K562 (cell line): Measurements from ENCODE around the gene HSPA1L. TPM values are rescaled to one million over a fixed set of nuclear protein-coding genes. Genes with fewer than 3 reads are reported as not detected.

ENCODE experiments used
- ATF1 ChIP-seq, 2 experiments: fragments of 450-650 bp in 1 of 2; IDR thresholded peaks; 2 replicates each; pipeline ENCODE4 v1.6.1; 2016; ENCODE audit warnings: missing compliant biosample characterization in 1 of 2, missing genetic modification characterization in 1 of 2
- ATF3 ChIP-seq, 2 experiments: fragments of 450-650 bp in 1 of 2; sonication (generic) in 1 of 2; formaldehyde crosslinking in 1 of 2; IDR thresholded peaks in 1 of 2; conservative IDR thresholded peaks in 1 of 2; 2 replicates each; pipeline versions ENCODE4 v1.6.1 to v1.8.1; 2016 to 2023; ENCODE audit warnings: mild to moderate bottlenecking in 2 of 2, moderate library complexity in 2 of 2, inconsistent platforms in 1 of 2, missing genetic modification reagents in 1 of 2
- BCOR ChIP-seq: fragments of 450-650 bp; IDR thresholded peaks from 2 replicates; pipeline ENCODE4 v1.6.1; 2016
- BRCA1 ChIP-seq, 2 experiments: fragments of 450-650 bp in 1 of 2; sonication (generic) in 1 of 2; formaldehyde crosslinking in 1 of 2; IDR thresholded peaks; 2 replicates each; pipeline versions ENCODE4 v1.5.0 to v1.6.1; 2017 to 2020; ENCODE audit warnings: mild to moderate bottlenecking in 1 of 2, missing genetic modification reagents in 1 of 2
- CHD4 ChIP-seq: fragments of 200-600 bp; sonication (generic); IDR thresholded peaks from 3 replicates; pipeline ENCODE4 v1.6.1; 2012; ENCODE audit warnings: low read depth, mild to moderate bottlenecking, mixed read lengths, low read length, inconsistent platforms; ENCODE audit not compliant: insufficient read depth, insufficient replicate concordance, poor library complexity, severe bottlenecking
- E2F1 ChIP-seq: sonication (generic); formaldehyde crosslinking; IDR thresholded peaks from 2 replicates; pipeline ENCODE4 v1.8.1; 2023; ENCODE audit warnings: mild to moderate bottlenecking, missing genetic modification reagents, moderate library complexity
- GABPA ChIP-seq: fragments of 200-800 bp; sonication (Bioruptor generic); conservative IDR thresholded peaks from 2 replicates; pipeline ENCODE4 v1.6.1; 2016; ENCODE audit warnings: low read depth, missing genetic modification characterization, missing compliant biosample characterization
- NCOA4 ChIP-seq: fragments of 450-650 bp; IDR thresholded peaks from 2 replicates; pipeline ENCODE4 v1.6.1; 2018; ENCODE audit warnings: mild to moderate bottlenecking; ENCODE audit not compliant: partially characterized antibody
- POLR2A ChIP-seq: fragments of 450-650 bp; conservative IDR thresholded peaks from 2 replicates; pipeline ENCODE4 v1.6.1; 2016
- RAD21 ChIP-seq, 2 experiments: fragments of 250-450 bp in 1 of 2; fragments of 450-650 bp in 1 of 2; sonication (Bioruptor Pico) in 1 of 2; formaldehyde crosslinking in 1 of 2; IDR thresholded peaks in 1 of 2; conservative IDR thresholded peaks in 1 of 2; 2 replicates each; pipeline versions ENCODE4 v1.4.0 to v1.8.0; 2020 to 2022; ENCODE audit warnings: mild to moderate bottlenecking in 2 of 2, moderate library complexity in 1 of 2
- RHOXF2B ChIP-seq: fragments of 250-450 bp; sonication (Bioruptor Pico); conservative IDR thresholded peaks from 2 replicates; pipeline ENCODE4 v1.5.1; 2021
- SMARCB1 ChIP-seq: IDR thresholded peaks from 2 replicates; pipeline ENCODE4 v1.6.1; 2011; ENCODE audit warnings: improper control_type of control experiment, low read depth; ENCODE audit not compliant: insufficient read length
- SRSF3 ChIP-seq: fragments of 200-400 bp; formaldehyde crosslinking; IDR thresholded peaks from 2 replicates; pipeline ENCODE4 v1.6.1; 2016; ENCODE audit warnings: mild to moderate bottlenecking, low read length, moderate library complexity; ENCODE audit not compliant: insufficient read depth
- SRSF9 ChIP-seq: fragments of 200-400 bp; formaldehyde crosslinking; IDR thresholded peaks from 2 replicates; pipeline ENCODE4 v1.6.1; 2017; ENCODE audit warnings: low read depth, low read length, borderline replicate concordance
- TCF3 ChIP-seq: sonication (generic); formaldehyde crosslinking; IDR thresholded peaks from 2 replicates; pipeline ENCODE4 v1.4.0; 2020; ENCODE audit warnings: mild to moderate bottlenecking, missing genetic modification reagents
- TRIM24 ChIP-seq, 2 experiments: fragments of 450-650 bp; IDR thresholded peaks; 2 replicates each; pipeline ENCODE4 v1.6.1; 2016
- TSC22D4 ChIP-seq: fragments of 450-650 bp; IDR thresholded peaks from 2 replicates; pipeline ENCODE4 v1.6.1; 2016; ENCODE audit warnings: missing genetic modification characterization, missing biosample characterization, control low read depth
- ZKSCAN1 ChIP-seq: fragments of 150-350 bp; IDR thresholded peaks from 2 replicates; pipeline ENCODE4 v1.6.1; 2016; ENCODE audit warnings: low read depth, low read length
- ZNF280B ChIP-seq: fragments of 250-450 bp; sonication (Bioruptor Pico); IDR thresholded peaks from 2 replicates; pipeline ENCODE4 v1.5.1; 2021; ENCODE audit warnings: mild to moderate bottlenecking
- ZNF316 ChIP-seq: fragments of 450-650 bp; IDR thresholded peaks from 2 replicates; pipeline ENCODE4 v1.6.1; 2016
- ZNF324 ChIP-seq: fragments of 250-450 bp; sonication (Bioruptor Pico); IDR thresholded peaks from 2 replicates; pipeline ENCODE4 v1.4.0; 2020; ENCODE audit warnings: mild to moderate bottlenecking
- ZNF507 ChIP-seq: conservative IDR thresholded peaks from 2 replicates; pipeline ENCODE4 v1.6.1; 2017; ENCODE audit warnings: missing genetic modification characterization, missing compliant biosample characterization
- ZNF764 ChIP-seq: fragments of 250-450 bp; sonication (Bioruptor Pico); IDR thresholded peaks from 2 replicates; pipeline ENCODE4 v1.4.0; 2020; ENCODE audit warnings: low read depth, mild to moderate bottlenecking, moderate library complexity
- ZNF766 ChIP-seq: fragments of 200-800 bp; sonication (Bioruptor generic); conservative IDR thresholded peaks from 2 replicates; pipeline ENCODE4 v1.6.1; 2016; ENCODE audit warnings: missing genetic modification characterization, missing compliant biosample characterization
- polyA plus RNA-seq, 8 experiments: library from polyadenylated mRNA; depleted of rRNA in 4 of 8; stranded (reverse) in 5 of 8; unstranded in 3 of 8; fragments of >200 nt; fragmentation: Nextera tagmentation in 2 of 8; fragmentation: Illumina TruSeq in 1 of 8; extraction: Ambion mirVana in 2 of 8; extraction: Trizol in 1 of 8; gene quantifications; 2 replicates each; pipeline versions ENCODE4 v1.2.1 to v1.2.3, GENCODE V29; 2011 to 2014; ENCODE audit warnings: inconsistent platforms in 1 of 8, missing spikeins in 1 of 8
- total RNA-seq, 7 experiments: library from RNA; depleted of rRNA in 6 of 7; stranded (reverse); fragments of >200 nt in 6 of 7; fragmentation: Illumina TruSeq in 2 of 7; extraction: Trizol in 2 of 7; gene quantifications; 2 replicates each; pipeline versions ENCODE4 v1.2.1 to v1.2.3, GENCODE V29; 2011 to 2021; ENCODE audit warnings: low replicate concordance in 1 of 7

HSPA1L gene
- total and polyA plus RNA-seq, 9 of the 15 experiments (the other 6 are each of a cell fraction or from before 2014, with no cell fraction given) = 0.14 to 2.1 (median 1.3) TPM

- TF ChIP-seq GABPA (tag) (no peak), SRSF3 (no peak), SMARCB1 (no peak), POLR2A (peak; percentile 97), ZNF324 (CRISPR knock-in tag) (no peak), ZNF766 (CRISPR knock-in tag) (peak; percentile 83), ATF1 (CRISPR knock-in tag; IDR thresholded peaks at IDR 0.05) (peak; percentile 89), ATF1 (tag; IDR thresholded peaks at IDR 0.05) (peak; percentile 99), BRCA1 (IDR thresholded peaks at IDR 0.05) (no peak), BRCA1 (CRISPR knock-in tag; IDR thresholded peaks at IDR 0.05) (no peak), ZNF507 (tag) (no peak), SRSF9 (no peak), NCOA4 (no peak), TRIM24 (IDR thresholded peaks at IDR 0.05) (peak in 1 of 2 experiments; percentile 33; a peak in 1 of 4 replicates), ZNF764 (no peak; the same call in 1 of the 2 replicates), CHD4 (peak; percentile 84), E2F1 (CRISPR knock-in tag) (peak; percentile 98), BCOR (peak; percentile 77), ZNF316 (0 out of 2 replicates have a peak, but pooled peaks have one; percentile 19), RHOXF2B (CRISPR knock-in tag) (0 out of 2 replicates have a peak, but pooled peaks have one; percentile 82), RAD21 (CRISPR knock-in tag; conservative IDR thresholded peaks at IDR 0.05 in 1 of 2, IDR thresholded peaks at IDR 0.05 in 1 of 2) (peak; percentile 28 to 42; a peak in 3 of 4 replicates), ZKSCAN1 (peak; percentile 53), TSC22D4 (tag) (no peak), TCF3 (CRISPR knock-in tag) (peak; percentile 41), ATF3 (IDR thresholded peaks at IDR 0.05) (no peak), ATF3 (CRISPR knock-in tag; conservative IDR thresholded peaks at IDR 0.05) (peak; percentile 92), ZNF280B (CRISPR knock-in tag) (no peak)
These were observed 8.4 kb downstream of the HSPA1L start, which contains the start of gene LSM2 (continued) for GRCh38 chr6:31806470-31807272.
